Measurements from ENCODE around the gene HFE.

Gene HFE

DNA sequence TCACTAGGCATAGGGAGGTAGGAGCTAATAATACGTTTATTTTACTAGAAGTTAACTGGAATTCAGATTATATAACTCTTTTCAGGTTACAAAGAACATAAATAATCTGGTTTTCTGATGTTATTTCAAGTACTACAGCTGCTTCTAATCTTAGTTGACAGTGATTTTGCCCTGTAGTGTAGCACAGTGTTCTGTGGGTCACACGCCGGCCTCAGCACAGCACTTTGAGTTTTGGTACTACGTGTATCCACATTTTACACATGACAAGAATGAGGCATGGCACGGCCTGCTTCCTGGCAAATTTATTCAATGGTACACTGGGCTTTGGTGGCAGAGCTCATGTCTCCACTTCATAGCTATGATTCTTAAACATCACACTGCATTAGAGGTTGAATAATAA lies 1.1 kb downstream of the HFE start:
- Histone ChIP-seq H3K27ac (ENCODE audit: low read depth, low read length) (no peak overlapping the region), H3K36me3 (ENCODE audit: control insufficient read depth in 1 of 2, insufficient read depth in 2 of 2, low read length in 2 of 2) (no peaks in the 10 kb centered on the region), H3K4me3 (ENCODE audit: low read depth in 1 of 2, low read length in 2 of 2) (peak overlapping the region; percentile 85 to 94), H3K27me3 (ENCODE audit: control insufficient read depth in 1 of 2, insufficient read depth in 2 of 2, low read length in 2 of 2) (no peaks in the 10 kb centered on the region), H3K4me1 (ENCODE audit: control insufficient read depth in 1 of 2, insufficient read depth in 2 of 2, low read length in 2 of 2) (peaks cover 12 to 18% of the 10 kb centered on the region in 2 donors), H3K9ac (ENCODE audit: low read depth in 1 of 2, low read length in 2 of 2) (peak overlapping the region; percentile 78 to 87), H3K9me3 (ENCODE audit: control insufficient read depth in 1 of 2, low read length in 2 of 2) (no peaks in the 10 kb centered on the region)

DNA sequence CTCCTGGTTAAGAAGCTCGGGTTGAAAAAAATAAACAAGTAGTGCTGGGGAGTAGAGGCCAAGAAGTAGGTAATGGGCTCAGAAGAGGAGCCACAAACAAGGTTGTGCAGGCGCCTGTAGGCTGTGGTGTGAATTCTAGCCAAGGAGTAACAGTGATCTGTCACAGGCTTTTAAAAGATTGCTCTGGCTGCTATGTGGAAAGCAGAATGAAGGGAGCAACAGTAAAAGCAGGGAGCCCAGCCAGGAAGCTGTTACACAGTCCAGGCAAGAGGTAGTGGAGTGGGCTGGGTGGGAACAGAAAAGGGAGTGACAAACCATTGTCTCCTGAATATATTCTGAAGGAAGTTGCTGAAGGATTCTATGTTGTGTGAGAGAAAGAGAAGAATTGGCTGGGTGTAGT lies 2.0 kb downstream of the HFE start:
- no peaks in the 10 kb centered on the region for H3K9me3 ChIP-seq (ENCODE audit: control insufficient read depth in 1 of 2, low read length in 2 of 2)
- no peaks in the 10 kb centered on the region for H3K36me3 ChIP-seq (ENCODE audit: control insufficient read depth in 1 of 2, insufficient read depth in 2 of 2, low read length in 2 of 2)
- H3K4me3 ChIP-seq (ENCODE audit: low read depth in 1 of 2, low read length in 2 of 2) = no peak overlapping the region
- H3K9ac ChIP-seq (ENCODE audit: low read depth in 1 of 2, low read length in 2 of 2) = no peak overlapping the region
- H3K4me1 ChIP-seq (ENCODE audit: control insufficient read depth in 1 of 2, insufficient read depth in 2 of 2, low read length in 2 of 2) = peaks cover 12 to 18% of the 10 kb centered on the region in 2 donors
- no peak overlapping the region for H3K27ac ChIP-seq (ENCODE audit: low read depth, low read length)
- H3K27me3 ChIP-seq (ENCODE audit: control insufficient read depth in 1 of 2, insufficient read depth in 2 of 2, low read length in 2 of 2) = no peaks in the 10 kb centered on the region

DNA sequence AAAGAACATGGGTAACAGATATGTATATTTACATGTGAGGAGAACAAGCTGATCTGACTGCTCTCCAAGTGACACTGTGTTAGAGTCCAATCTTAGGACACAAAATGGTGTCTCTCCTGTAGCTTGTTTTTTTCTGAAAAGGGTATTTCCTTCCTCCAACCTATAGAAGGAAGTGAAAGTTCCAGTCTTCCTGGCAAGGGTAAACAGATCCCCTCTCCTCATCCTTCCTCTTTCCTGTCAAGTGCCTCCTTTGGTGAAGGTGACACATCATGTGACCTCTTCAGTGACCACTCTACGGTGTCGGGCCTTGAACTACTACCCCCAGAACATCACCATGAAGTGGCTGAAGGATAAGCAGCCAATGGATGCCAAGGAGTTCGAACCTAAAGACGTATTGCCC lies 5.2 kb downstream of the HFE start:
- Histone ChIP-seq H3K9ac (ENCODE audit: low read depth in 1 of 2, low read length in 2 of 2) (no peak overlapping the region), H3K27me3 (ENCODE audit: control insufficient read depth in 1 of 2, insufficient read depth in 2 of 2, low read length in 2 of 2) (no peaks in the 10 kb centered on the region), H3K4me3 (ENCODE audit: low read depth in 1 of 2, low read length in 2 of 2) (no peak overlapping the region), H3K9me3 (ENCODE audit: control insufficient read depth in 1 of 2, low read length in 2 of 2) (no peaks in the 10 kb centered on the region), H3K4me1 (ENCODE audit: control insufficient read depth in 1 of 2, insufficient read depth in 2 of 2, low read length in 2 of 2) (peaks cover 12 to 14% of the 10 kb centered on the region in 2 donors), H3K36me3 (ENCODE audit: control insufficient read depth in 1 of 2, insufficient read depth in 2 of 2, low read length in 2 of 2) (no peaks in the 10 kb centered on the region), H3K27ac (ENCODE audit: low read depth, low read length) (no peak overlapping the region)

DNA sequence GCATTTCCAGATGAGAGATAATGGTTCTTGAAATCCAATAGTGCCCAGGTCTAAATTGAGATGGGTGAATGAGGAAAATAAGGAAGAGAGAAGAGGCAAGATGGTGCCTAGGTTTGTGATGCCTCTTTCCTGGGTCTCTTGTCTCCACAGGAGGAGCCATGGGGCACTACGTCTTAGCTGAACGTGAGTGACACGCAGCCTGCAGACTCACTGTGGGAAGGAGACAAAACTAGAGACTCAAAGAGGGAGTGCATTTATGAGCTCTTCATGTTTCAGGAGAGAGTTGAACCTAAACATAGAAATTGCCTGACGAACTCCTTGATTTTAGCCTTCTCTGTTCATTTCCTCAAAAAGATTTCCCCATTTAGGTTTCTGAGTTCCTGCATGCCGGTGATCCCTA lies 6.8 kb downstream of the HFE start:
- Histone ChIP-seq H3K27ac (ENCODE audit: low read depth, low read length) (no peak overlapping the region), H3K4me3 (ENCODE audit: low read depth in 1 of 2, low read length in 2 of 2) (no peak overlapping the region)

DNA sequence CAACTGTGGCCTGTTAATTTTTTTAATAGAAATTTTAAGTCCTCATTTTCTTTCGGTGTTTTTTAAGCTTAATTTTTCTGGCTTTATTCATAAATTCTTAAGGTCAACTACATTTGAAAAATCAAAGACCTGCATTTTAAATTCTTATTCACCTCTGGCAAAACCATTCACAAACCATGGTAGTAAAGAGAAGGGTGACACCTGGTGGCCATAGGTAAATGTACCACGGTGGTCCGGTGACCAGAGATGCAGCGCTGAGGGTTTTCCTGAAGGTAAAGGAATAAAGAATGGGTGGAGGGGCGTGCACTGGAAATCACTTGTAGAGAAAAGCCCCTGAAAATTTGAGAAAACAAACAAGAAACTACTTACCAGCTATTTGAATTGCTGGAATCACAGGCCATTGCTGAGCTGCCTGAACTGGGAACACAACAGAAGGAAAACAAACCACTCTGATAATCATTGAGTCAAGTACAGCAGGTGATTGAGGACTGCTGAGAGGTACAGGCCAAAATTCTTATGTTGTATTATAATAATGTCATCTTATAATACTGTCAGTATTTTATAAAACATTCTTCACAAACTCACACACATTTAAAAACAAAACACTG lies 10.1 kb downstream of the HFE start:
- H3K27me3 ChIP-seq (ENCODE audit: control insufficient read depth in 1 of 2, insufficient read depth in 2 of 2, low read length in 2 of 2) = no peaks in the 10 kb centered on the region

More for the DNA sequence above, 6.8 kb downstream of the HFE start:
- H3K4me1 ChIP-seq (ENCODE audit: control insufficient read depth in 1 of 2, insufficient read depth in 2 of 2, low read length in 2 of 2) = peaks cover 0 to 3% of the 10 kb centered on the region in 2 donors
- H3K27me3 ChIP-seq (ENCODE audit: control insufficient read depth in 1 of 2, insufficient read depth in 2 of 2, low read length in 2 of 2) = no peaks in the 10 kb centered on the region
- no peak overlapping the region for H3K9ac ChIP-seq (ENCODE audit: low read depth in 1 of 2, low read length in 2 of 2)
- H3K36me3 ChIP-seq (ENCODE audit: control insufficient read depth in 1 of 2, insufficient read depth in 2 of 2, low read length in 2 of 2) = no peaks in the 10 kb centered on the region
- H3K9me3 ChIP-seq (ENCODE audit: control insufficient read depth in 1 of 2, low read length in 2 of 2) = no peaks in the 10 kb centered on the region

DNA sequence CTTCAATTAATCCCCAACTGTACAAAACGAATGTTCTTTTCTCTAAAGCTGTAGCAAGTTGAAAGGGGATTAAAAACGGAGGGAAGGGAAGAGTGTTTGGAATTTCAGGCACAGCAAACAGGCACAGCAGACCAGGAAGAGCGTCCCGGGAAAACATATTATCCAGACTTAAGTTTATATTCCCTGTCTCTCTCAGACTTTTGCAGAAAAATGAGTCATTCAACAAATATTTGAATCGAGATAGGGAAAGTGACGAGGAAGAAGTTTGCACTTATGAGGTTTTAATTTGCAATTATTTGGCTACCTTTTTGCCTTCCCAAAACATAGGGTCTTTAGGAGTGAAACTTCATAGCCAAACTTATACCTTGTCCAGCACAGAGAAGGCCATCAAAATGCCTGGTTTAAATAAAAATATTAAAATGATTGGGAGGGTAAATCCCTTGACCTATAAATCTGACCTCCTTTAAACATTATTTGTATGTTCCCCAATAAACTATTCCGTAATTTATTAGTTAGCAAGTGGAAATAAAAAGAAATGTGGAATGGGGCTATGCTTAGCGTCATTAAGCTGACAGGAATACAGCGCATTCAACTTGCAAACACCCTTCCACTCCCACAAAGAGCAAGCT lies 16.0 kb downstream of the HFE start:
- Histone ChIP-seq H3K36me3 (ENCODE audit: control insufficient read depth in 1 of 2, insufficient read depth in 2 of 2, low read length in 2 of 2) (no peaks in the 10 kb centered on the region), H3K4me1 (ENCODE audit: control insufficient read depth in 1 of 2, insufficient read depth in 2 of 2, low read length in 2 of 2) (peaks cover 10 to 18% of the 10 kb centered on the region in 2 donors), H3K9ac (ENCODE audit: low read depth in 1 of 2, low read length in 2 of 2) (peak overlapping the region; percentile 57 to 63), H3K9me3 (ENCODE audit: control insufficient read depth in 1 of 2, low read length in 2 of 2) (no peaks in the 10 kb centered on the region), H3K4me3 (ENCODE audit: low read depth in 1 of 2, low read length in 2 of 2) (peak overlapping the region; percentile 46 to 74), H3K27me3 (ENCODE audit: control insufficient read depth in 1 of 2, insufficient read depth in 2 of 2, low read length in 2 of 2) (no peaks in the 10 kb centered on the region), H3K27ac (ENCODE audit: low read depth, low read length) (peak overlapping the region; percentile 42)

More for the DNA sequence above, 10.1 kb downstream of the HFE start:
- no peaks in the 10 kb centered on the region for H3K36me3 ChIP-seq (ENCODE audit: control insufficient read depth in 1 of 2, insufficient read depth in 2 of 2, low read length in 2 of 2)
- H3K4me3 ChIP-seq (ENCODE audit: low read depth in 1 of 2, low read length in 2 of 2) = no peak overlapping the region
- H3K9me3 ChIP-seq (ENCODE audit: control insufficient read depth in 1 of 2, low read length in 2 of 2) = no peaks in the 10 kb centered on the region
- H3K9ac ChIP-seq (ENCODE audit: low read depth in 1 of 2, low read length in 2 of 2) = no peak overlapping the region
- H3K27ac ChIP-seq (ENCODE audit: low read depth, low read length) = no peak overlapping the region
- no peaks in the 10 kb centered on the region for H3K4me1 ChIP-seq (ENCODE audit: control insufficient read depth in 1 of 2, insufficient read depth in 2 of 2, low read length in 2 of 2)

DNA sequence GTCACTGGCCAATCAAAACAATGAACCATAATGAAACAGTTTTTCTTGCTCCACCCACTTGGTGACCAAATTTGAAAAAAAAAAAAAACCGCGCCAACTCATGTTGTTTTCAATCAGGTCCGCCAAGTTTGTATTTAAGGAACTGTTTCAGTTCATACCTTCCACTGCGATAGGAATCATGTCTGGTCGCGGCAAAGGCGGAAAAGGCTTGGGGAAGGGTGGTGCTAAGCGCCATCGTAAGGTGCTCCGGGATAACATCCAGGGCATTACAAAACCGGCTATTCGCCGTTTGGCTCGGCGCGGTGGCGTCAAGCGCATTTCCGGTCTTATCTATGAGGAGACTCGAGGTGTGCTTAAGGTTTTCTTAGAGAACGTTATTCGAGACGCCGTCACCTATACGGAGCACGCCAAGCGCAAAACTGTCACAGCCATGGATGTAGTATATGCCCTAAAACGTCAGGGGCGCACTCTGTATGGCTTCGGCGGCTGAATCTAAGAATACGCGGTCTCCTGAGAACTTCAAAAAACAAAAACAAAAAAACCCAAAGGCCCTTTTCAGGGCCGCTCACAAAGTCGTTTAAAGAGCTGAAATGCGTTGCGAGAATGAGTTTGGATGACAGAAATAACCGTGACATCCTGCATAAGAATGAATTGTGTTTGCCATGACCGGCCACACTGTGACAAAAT lies 16.7 kb downstream of the HFE start:
- Histone ChIP-seq H3K36me3 (ENCODE audit: control insufficient read depth in 1 of 2, insufficient read depth in 2 of 2, low read length in 2 of 2) (no peaks in the 10 kb centered on the region), H3K4me1 (ENCODE audit: control insufficient read depth in 1 of 2, insufficient read depth in 2 of 2, low read length in 2 of 2) (peaks cover 10 to 18% of the 10 kb centered on the region in 2 donors), H3K9ac (ENCODE audit: low read depth in 1 of 2, low read length in 2 of 2) (peak overlapping the region; percentile 63 to 75), H3K9me3 (ENCODE audit: control insufficient read depth in 1 of 2, low read length in 2 of 2) (no peaks in the 10 kb centered on the region), H3K27me3 (ENCODE audit: control insufficient read depth in 1 of 2, insufficient read depth in 2 of 2, low read length in 2 of 2) (no peaks in the 10 kb centered on the region), H3K27ac (ENCODE audit: low read depth, low read length) (peak overlapping the region; percentile 92), H3K4me3 (ENCODE audit: low read depth in 1 of 2, low read length in 2 of 2) (peak overlapping the region; percentile 74 to 75)

DNA sequence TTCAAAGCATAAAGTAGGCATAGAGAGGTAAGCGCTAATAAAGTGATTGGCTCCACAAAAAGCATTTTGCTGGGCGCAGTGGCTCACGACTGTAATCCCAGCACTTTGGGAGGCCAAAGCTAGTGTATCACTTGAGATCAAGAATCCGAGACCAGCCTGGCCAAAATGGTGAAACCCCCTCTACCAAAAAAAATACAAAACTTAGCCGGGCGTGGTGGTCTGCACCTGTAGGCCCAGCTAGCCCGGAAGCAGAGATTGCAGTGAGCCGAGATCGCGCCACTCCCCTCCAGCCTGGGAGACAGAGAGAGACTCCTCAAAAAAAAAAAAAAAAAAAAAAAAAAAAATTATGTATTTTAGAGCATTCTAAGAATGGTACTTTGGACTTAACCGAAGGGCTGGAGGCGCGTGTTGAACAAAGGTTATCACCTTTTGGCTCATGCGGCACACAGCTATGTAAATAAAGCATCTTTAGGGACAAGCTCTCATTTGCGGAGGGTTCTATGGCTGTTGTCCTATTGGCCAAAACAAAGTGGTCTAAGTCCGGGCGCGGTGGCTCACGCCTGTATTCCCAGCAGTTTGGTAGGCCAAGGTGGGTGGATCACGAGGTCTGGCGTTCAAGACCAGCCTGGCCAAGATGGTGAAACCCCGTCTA lies 17.4 kb downstream of the HFE start:
- no peaks in the 10 kb centered on the region for H3K27me3 ChIP-seq (ENCODE audit: control insufficient read depth in 1 of 2, insufficient read depth in 2 of 2, low read length in 2 of 2)
- H3K27ac ChIP-seq (ENCODE audit: low read depth, low read length) = peak overlapping the region; percentile 92
- peak overlapping the region; percentile 63 to 75 for H3K9ac ChIP-seq (ENCODE audit: low read depth in 1 of 2, low read length in 2 of 2)
- peak overlapping the region; percentile 74 to 75 for H3K4me3 ChIP-seq (ENCODE audit: low read depth in 1 of 2, low read length in 2 of 2)
- H3K9me3 ChIP-seq (ENCODE audit: control insufficient read depth in 1 of 2, low read length in 2 of 2) = no peaks in the 10 kb centered on the region
- no peaks in the 10 kb centered on the region for H3K36me3 ChIP-seq (ENCODE audit: control insufficient read depth in 1 of 2, insufficient read depth in 2 of 2, low read length in 2 of 2)
- H3K4me1 ChIP-seq (ENCODE audit: control insufficient read depth in 1 of 2, insufficient read depth in 2 of 2, low read length in 2 of 2) = peaks cover 10 to 18% of the 10 kb centered on the region in 2 donors

DNA sequence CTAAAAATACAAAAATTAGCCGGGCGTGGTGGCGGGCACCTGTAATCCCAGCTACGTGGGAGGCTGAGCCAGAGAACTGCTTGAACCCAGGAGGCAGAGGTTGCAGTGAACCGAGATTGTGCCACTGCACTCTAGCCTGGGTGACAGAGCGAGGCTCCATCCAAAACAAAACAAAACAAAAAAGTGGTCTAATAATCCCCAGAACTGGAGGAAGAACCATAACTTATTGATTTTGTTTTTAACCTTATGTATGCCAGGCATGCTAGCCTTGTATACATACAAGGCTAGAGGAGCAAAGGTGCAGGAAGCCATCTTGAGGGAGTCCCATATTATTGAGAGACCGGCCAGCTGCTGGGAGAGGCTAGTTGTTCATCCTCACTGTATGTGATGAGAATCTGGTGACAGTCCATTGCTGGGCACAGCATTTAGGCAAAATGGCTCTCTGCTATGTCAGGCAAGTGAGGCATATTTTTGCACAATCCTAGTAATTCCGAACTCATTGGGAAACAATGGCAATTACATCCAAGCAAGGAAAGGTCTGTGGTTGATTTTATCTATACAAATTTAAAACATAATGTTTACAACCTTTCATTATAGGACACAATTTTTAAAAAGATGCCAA lies 18.0 kb downstream of the HFE start:
- H3K27ac ChIP-seq (ENCODE audit: low read depth, low read length) = no peak overlapping the region
- no peak overlapping the region for H3K9ac ChIP-seq (ENCODE audit: low read depth in 1 of 2, low read length in 2 of 2)
- peaks cover 10 to 18% of the 10 kb centered on the region in 2 donors for H3K4me1 ChIP-seq (ENCODE audit: control insufficient read depth in 1 of 2, insufficient read depth in 2 of 2, low read length in 2 of 2)
- no peaks in the 10 kb centered on the region for H3K36me3 ChIP-seq (ENCODE audit: control insufficient read depth in 1 of 2, insufficient read depth in 2 of 2, low read length in 2 of 2)
- no peak overlapping the region for H3K4me3 ChIP-seq (ENCODE audit: low read depth in 1 of 2, low read length in 2 of 2)
- H3K27me3 ChIP-seq (ENCODE audit: control insufficient read depth in 1 of 2, insufficient read depth in 2 of 2, low read length in 2 of 2) = no peaks in the 10 kb centered on the region
- no peaks in the 10 kb centered on the region for H3K9me3 ChIP-seq (ENCODE audit: control insufficient read depth in 1 of 2, low read length in 2 of 2)
